ENCODE data around the gene PARVB.

GRCh38 chr22:44212936-44213335 is 188.8 kb downstream of the PARVB start:
- TF ChIP-seq CTCF (IDR thresholded peaks at IDR 0.05) (no peak), POLR2AphosphoS5 (IDR thresholded peaks at IDR 0.05) (no peak)
